ENCODE results near the gene COG5. TPM values are rescaled to one million over a fixed set of nuclear protein-coding genes. Genes with fewer than 3 reads are reported as not detected.

Gene COG5
- total RNA-seq, 1 donor from 2014 or later, result 29.5 TPM

- no peak for TF ChIP-seq CTCF (IDR thresholded peaks at IDR 0.05; ENCODE audit: partially characterized antibody, unreplicated experiment)
- Mint-ChIP-seq H3K4me3 (ENCODE audit: unreplicated experiment) (no peak overlapping the region), H3K4me1 (ENCODE audit: low read depth, unreplicated experiment) (no peaks in the 10 kb centered on the region), H3K27ac (ENCODE audit: unreplicated experiment) (no peak overlapping the region), H3K27me3 (ENCODE audit: unreplicated experiment) (no peaks in the 10 kb centered on the region), H3K9me3 (ENCODE audit: unreplicated experiment) (no peaks in the 10 kb centered on the region), H3K36me3 (ENCODE audit: unreplicated experiment) (no peaks in the 10 kb centered on the region)
- DNase-seq, result no peak
Observed at GRCh38 chr7:107596881-107597581, 33.3 kb upstream of the COG5 start.

GRCh38 chr7:107594961-107595737 lies 31.4 kb upstream of the COG5 start:
- Mint-ChIP-seq H3K36me3 (ENCODE audit: unreplicated experiment) (no peaks in the 10 kb centered on the region), H3K27ac (ENCODE audit: unreplicated experiment) (no peak overlapping the region), H3K4me3 (ENCODE audit: unreplicated experiment) (no peak overlapping the region), H3K4me1 (ENCODE audit: low read depth, unreplicated experiment) (no peaks in the 10 kb centered on the region), H3K9me3 (ENCODE audit: unreplicated experiment) (no peaks in the 10 kb centered on the region), H3K27me3 (ENCODE audit: unreplicated experiment) (no peaks in the 10 kb centered on the region)
- DNase-seq, result no peak
- no peak for TF ChIP-seq CTCF (IDR thresholded peaks at IDR 0.05; ENCODE audit: partially characterized antibody, unreplicated experiment)

GRCh38 chr7:107593025-107593410 lies 29.3 kb upstream of the COG5 start:
- Mint-ChIP-seq H3K36me3 (ENCODE audit: unreplicated experiment) (peaks cover 6% of the 10 kb centered on the region), H3K9me3 (ENCODE audit: unreplicated experiment) (peaks cover 3% of the 10 kb centered on the region), H3K27ac (ENCODE audit: unreplicated experiment) (no peak overlapping the region), H3K4me1 (ENCODE audit: low read depth, unreplicated experiment) (no peaks in the 10 kb centered on the region), H3K4me3 (ENCODE audit: unreplicated experiment) (no peak overlapping the region), H3K27me3 (ENCODE audit: unreplicated experiment) (peaks cover 2% of the 10 kb centered on the region)
- DNase-seq, result no peak
- no peak for TF ChIP-seq CTCF (IDR thresholded peaks at IDR 0.05; ENCODE audit: partially characterized antibody, unreplicated experiment)

- H3K27ac Mint-ChIP-seq (ENCODE audit: unreplicated experiment), result no peak overlapping the region
- peaks cover 3% of the 10 kb centered on the region for H3K9me3 Mint-ChIP-seq (ENCODE audit: unreplicated experiment)
- H3K36me3 Mint-ChIP-seq (ENCODE audit: unreplicated experiment), result peaks cover 6% of the 10 kb centered on the region
- no peak overlapping the region for H3K4me3 Mint-ChIP-seq (ENCODE audit: unreplicated experiment)
- peaks cover 2% of the 10 kb centered on the region for H3K27me3 Mint-ChIP-seq (ENCODE audit: unreplicated experiment)
- no peaks in the 10 kb centered on the region for H3K4me1 Mint-ChIP-seq (ENCODE audit: low read depth, unreplicated experiment)
- DNase-seq, result no peak
- no peak for TF ChIP-seq CTCF (IDR thresholded peaks at IDR 0.05; ENCODE audit: partially characterized antibody, unreplicated experiment)
Observed at GRCh38 chr7:107592361-107593024, 28.8 kb upstream of the COG5 start.
